ENCODE measurements around the gene EEF1A2.
A peak's percentile ranks its signal among the peaks of the same experiment; 100 is the strongest.
"Not testable (repeated sequence)": the region's sequence is repeated elsewhere in the genome, so short reads cannot be mapped to it uniquely, and the experiment has no call there.

EEF1A2 gene

GRCh38 chr20:63519668-63520503 is 21.0 kb upstream of the EEF1A2 start:
- peak; percentile 42 for DNase-seq (ENCODE audit: low read depth)
- TF ChIP-seq CTCF (IDR thresholded peaks at IDR 0.05; ENCODE audit: low read length, missing control alignments) = no peak
- peak overlapping the region; percentile 81 for H3K4me3 ChIP-seq (replicated peaks; ENCODE audit: low read depth, low read length)

- DNase-seq (ENCODE audit: low read depth) = no peak
- H3K4me3 ChIP-seq (replicated peaks; ENCODE audit: low read depth, low read length) = peak overlapping the region; percentile 81
- no peak for TF ChIP-seq CTCF (IDR thresholded peaks at IDR 0.05; ENCODE audit: low read length, missing control alignments)
Observed at GRCh38 chr20:63518946-63519667, 20.2 kb upstream of the EEF1A2 start.

- no peak overlapping the region for H3K4me3 ChIP-seq (replicated peaks; ENCODE audit: low read depth, low read length)
- DNase-seq (ENCODE audit: low read depth) = no peak
- no peak for TF ChIP-seq CTCF (IDR thresholded peaks at IDR 0.05; ENCODE audit: low read length, missing control alignments)
Observed at GRCh38 chr20:63518351-63518861, 19.5 kb upstream of the EEF1A2 start.

GRCh38 chr20:63517376-63518309 is 18.8 kb upstream of the EEF1A2 start:
- DNase-seq (ENCODE audit: low read depth) = no peak
- H3K4me3 ChIP-seq (replicated peaks; ENCODE audit: low read depth, low read length) = no peak overlapping the region
- no peak for TF ChIP-seq CTCF (IDR thresholded peaks at IDR 0.05; ENCODE audit: low read length, missing control alignments)

- DNase-seq (ENCODE audit: low read depth); H3K4me3 ChIP-seq (replicated peaks; ENCODE audit: low read depth, low read length): not testable (repeated sequence)
Observed at GRCh38 chr20:63514520-63514919, 15.6 kb upstream of the EEF1A2 start.

GRCh38 chr20:63513207-63513606 is 14.3 kb upstream of the EEF1A2 start:
- TF ChIP-seq CTCF (IDR thresholded peaks at IDR 0.05; ENCODE audit: low read length, missing control alignments) = no peak
- no peak for DNase-seq (ENCODE audit: low read depth)

More at GRCh38 chr20:63513207-63513606, 14.3 kb upstream of the EEF1A2 start:
- no peak overlapping the region for H3K4me3 ChIP-seq (replicated peaks; ENCODE audit: low read depth, low read length)
